SK-N-SH (cell line): ENCODE data around the gene ARMH2. TPM values are rescaled to one million over a fixed set of nuclear protein-coding genes. Genes with fewer than 3 reads are reported as not detected.
A peak's percentile ranks its signal among the peaks of the same experiment; 100 is the strongest.

Experiments
- CTCF ChIA-PET: fragments of 300-600, 350-600 bp; formaldehyde crosslinking; extraction: SDS; loops from one replicate; lab custom pipeline; 2021; lab: Yijun Ruan, JAX
- POLR2A ChIA-PET: fragments of 350-600 bp; sonication (Branson Sonifier 250); formaldehyde crosslinking; extraction: SDS; loops from one replicate; lab custom pipeline; 2020; ENCODE audit warnings: antibody characterized with exemption, inconsistent platforms; lab: Yijun Ruan, JAX
- DNase-seq: peaks from one replicate; pipeline ENCODE4 v3.0.0; 2012
- H2AFZ ChIP-seq: fragments of 200-600 bp; sonication (generic); 2 replicates; pipeline ENCODE4 v1.8.1; 2016; ENCODE audit warnings: antibody characterized with exemption, mild to moderate bottlenecking, low read depth
- H3F3A ChIP-seq: fragments of 200-600 bp; sonication (generic); replicated peaks from 2 replicates; pipeline ENCODE3; 2016; ENCODE audit warnings: antibody characterized with exemption, mild to moderate bottlenecking; ENCODE audit not compliant: insufficient read depth
- H3K27ac ChIP-seq, 2 experiments: fragments of 200-500 bp in 1 of 2; fragments of 200-600 bp in 1 of 2; sonication (Bioruptor generic) in 1 of 2; sonication (generic), shearing (Covaris generic) in 1 of 2; 2 replicates each; pipeline versions ENCODE4 v1.5.1 to v1.6.1; 2014 to 2016; ENCODE audit warnings: low read depth in 2 of 2, inconsistent platforms in 1 of 2, low read length in 1 of 2, mild to moderate bottlenecking in 1 of 2, mixed read lengths in 1 of 2
- H3K27me3 ChIP-seq: fragments of 200-600 bp; sonication (generic), shearing (Covaris generic); 2 replicates; pipeline ENCODE4 v1.6.1; 2016; ENCODE audit warnings: mixed run types; ENCODE audit not compliant: insufficient read depth
- H3K36me3 ChIP-seq, 2 experiments: fragments of 200-500 bp in 1 of 2; fragments of 200-600 bp in 1 of 2; sonication (Bioruptor generic) in 1 of 2; sonication (generic) in 1 of 2; replicated peaks in 1 of 2; 2 replicates each; pipeline versions ENCODE3 to v1.5.1; 2014 to 2016; ENCODE audit warnings: low read length in 1 of 2, mild to moderate bottlenecking in 1 of 2; ENCODE audit not compliant: insufficient read depth in 2 of 2, control insufficient read depth in 1 of 2
- H3K4me1 ChIP-seq, 2 experiments: fragments of 200-500 bp in 1 of 2; fragments of 200-600 bp in 1 of 2; sonication (Bioruptor generic) in 1 of 2; sonication (generic), shearing (Covaris generic) in 1 of 2; 2 replicates each; pipeline versions ENCODE4 v1.5.1 to v1.6.1; 2014 to 2016; ENCODE audit warnings: low read depth in 1 of 2, low read length in 1 of 2, mixed run types in 1 of 2; ENCODE audit not compliant: insufficient read depth in 2 of 2, control insufficient read depth in 1 of 2
- H3K4me2 ChIP-seq: fragments of 200-600 bp; sonication (generic), shearing (Covaris generic); 2 replicates; pipeline ENCODE4 v1.6.1; 2017; ENCODE audit warnings: mixed run types
- H3K4me3 ChIP-seq, 2 experiments: fragments of 200-500 bp in 1 of 2; fragments of 200-600 bp in 1 of 2; sonication (Bioruptor generic) in 1 of 2; sonication (generic), shearing (Covaris generic) in 1 of 2; 2 replicates each; pipeline versions ENCODE4 v1.5.1 to v1.8.1; 2014 to 2016; ENCODE audit warnings: low read depth in 2 of 2, inconsistent platforms in 1 of 2, low read length in 1 of 2, mild to moderate bottlenecking in 1 of 2, mixed read lengths in 1 of 2, moderate library complexity in 1 of 2
- H3K79me2 ChIP-seq: fragments of 200-600 bp; sonication (generic); 2 replicates; pipeline ENCODE4 v1.8.1; 2017; ENCODE audit warnings: mild to moderate bottlenecking; ENCODE audit not compliant: insufficient read depth
- H3K9ac ChIP-seq: fragments of 200-600 bp; sonication (generic); 2 replicates; pipeline ENCODE4 v1.6.1; 2017; ENCODE audit warnings: mixed run types
- H3K9me2 ChIP-seq: fragments of 200-600 bp; sonication (generic); 2 replicates; pipeline ENCODE4 v1.6.1; 2017; ENCODE audit warnings: mixed run types
- H3K9me3 ChIP-seq: fragments of 200-600 bp; sonication (generic); 2 replicates; pipeline ENCODE4 v1.6.1; 2017; ENCODE audit warnings: mixed run types, mild to moderate bottlenecking, moderate library complexity
- H4K20me1 ChIP-seq: fragments of 200-600 bp; sonication (generic); 2 replicates; pipeline ENCODE4 v1.6.1; 2017; ENCODE audit warnings: mild to moderate bottlenecking, mixed run types; ENCODE audit not compliant: insufficient read depth
- ELF1 ChIP-seq: IDR thresholded peaks from 2 replicates; pipeline ENCODE4 v1.4.0; 2012
- EP300 ChIP-seq, 2 experiments: IDR thresholded peaks; 2 replicates each; pipeline versions ENCODE4 v1.4.0 to v1.6.1; 2012; ENCODE audit warnings: borderline replicate concordance in 1 of 2, low read depth in 1 of 2, low read length in 1 of 2
- EZH2phosphoT487 ChIP-seq: fragments of 200-600 bp; sonication (generic); IDR thresholded peaks from 2 replicates; pipeline ENCODE4 v1.6.1; 2017; ENCODE audit warnings: low read depth, mixed run types, mild to moderate bottlenecking, antibody characterized with exemption, moderate library complexity, borderline replicate concordance
- FOXJ3 ChIP-seq: sonication (generic); formaldehyde crosslinking; IDR thresholded peaks from 2 replicates; pipeline ENCODE4 v1.5.1; 2020; ENCODE audit warnings: mild to moderate bottlenecking, missing genetic modification reagents
- FOXM1 ChIP-seq: IDR thresholded peaks from 2 replicates; pipeline ENCODE4 v1.4.0; 2012; ENCODE audit warnings: low read depth, mild to moderate bottlenecking
- GABPA ChIP-seq: IDR thresholded peaks from 2 replicates; pipeline ENCODE4 v1.4.0; 2012; ENCODE audit warnings: low read depth, mild to moderate bottlenecking
- GATA2 ChIP-seq: sonication (generic); formaldehyde crosslinking; IDR thresholded peaks from 2 replicates; pipeline ENCODE4 v1.5.0; 2020; ENCODE audit warnings: mild to moderate bottlenecking, missing genetic modification reagents
- JUND ChIP-seq: IDR thresholded peaks from 2 replicates; pipeline ENCODE4 v1.4.0; 2012
- POLR2AphosphoS5 ChIP-seq: IDR thresholded peaks from 2 replicates; pipeline ENCODE4 v1.6.1; 2012; ENCODE audit warnings: low read depth, low read length
- RAD21 ChIP-seq: IDR thresholded peaks from 2 replicates; pipeline ENCODE4 v1.6.1; 2012; ENCODE audit warnings: mild to moderate bottlenecking, low read length
- RFX5 ChIP-seq: IDR thresholded peaks from 2 replicates; pipeline ENCODE4 v1.6.1; 2012; ENCODE audit warnings: mild to moderate bottlenecking, improper control_type of control experiment, low read length
- RXRA ChIP-seq: IDR thresholded peaks from 2 replicates; pipeline ENCODE4 v1.4.0; 2012; ENCODE audit warnings: low read depth, mild to moderate bottlenecking, borderline replicate concordance
- SIN3A ChIP-seq: IDR thresholded peaks from 2 replicates; pipeline ENCODE4 v1.6.1; 2012; ENCODE audit warnings: low read depth, mild to moderate bottlenecking, low read length, moderate library complexity, borderline replicate concordance
- TCF12 ChIP-seq: IDR thresholded peaks from 2 replicates; pipeline ENCODE4 v1.4.0; 2012
- YY1 ChIP-seq: IDR thresholded peaks from 2 replicates; pipeline ENCODE4 v1.4.0; 2012; ENCODE audit warnings: low read depth, mild to moderate bottlenecking
- WGBS: methylation state at CpG from one replicate; pipeline ENCODE4 v1.1.6; 2017; ENCODE audit warnings: low lambda C conversion rate; 5-methylcytosine and 5-hydroxymethylcytosine counted together
- polyA plus RNA-seq, 3 experiments: library from polyadenylated mRNA; depleted of rRNA; stranded (reverse); fragments of >200 nt; gene quantifications; 2 replicates each; pipeline ENCODE4 v1.2.3, GENCODE V29; 2012
- TF ChIP-seq, protein P1 (sequence below): IDR thresholded peaks from 2 replicates; pipeline ENCODE4; 2012
- TF ChIP-seq, protein P2 (sequence below): IDR thresholded peaks from 2 replicates; pipeline ENCODE4 v1.4.0; 2012; ENCODE audit warnings: low read depth

The ARMH2 gene
- polyA plus RNA-seq, 1 of the 3 experiments (the other 2 are of a cell fraction), result not detected

DNA sequence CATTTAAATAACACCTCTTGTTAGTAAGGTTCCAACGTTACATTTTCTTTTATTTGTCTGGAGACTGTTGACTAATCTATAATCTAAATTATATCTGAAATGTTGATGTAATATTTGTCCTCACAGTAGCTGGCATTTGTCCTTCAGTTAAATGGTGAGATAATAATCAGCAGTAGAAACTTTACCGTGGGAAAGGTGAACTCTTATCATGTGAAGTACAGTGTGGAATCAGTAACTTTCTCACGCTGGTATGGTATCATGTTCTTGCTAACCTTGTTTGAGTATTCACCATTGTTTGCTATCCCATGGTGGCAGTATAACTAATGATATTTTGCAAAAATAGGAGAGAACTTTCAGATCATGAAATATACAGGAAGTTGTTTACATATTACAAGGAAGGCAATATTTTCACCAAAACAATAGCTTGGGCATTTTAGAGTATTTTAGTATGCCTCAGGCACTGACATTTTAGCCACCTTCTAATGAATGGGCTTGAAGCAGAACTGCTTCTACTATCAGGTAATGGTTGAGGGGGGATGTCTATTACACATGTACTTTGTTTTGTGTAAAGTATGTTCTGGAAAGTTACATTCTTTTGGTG, 19.2 kb downstream of the ARMH2 start (continued):
- TF ChIP-seq RAD21, result no peak

DNA sequence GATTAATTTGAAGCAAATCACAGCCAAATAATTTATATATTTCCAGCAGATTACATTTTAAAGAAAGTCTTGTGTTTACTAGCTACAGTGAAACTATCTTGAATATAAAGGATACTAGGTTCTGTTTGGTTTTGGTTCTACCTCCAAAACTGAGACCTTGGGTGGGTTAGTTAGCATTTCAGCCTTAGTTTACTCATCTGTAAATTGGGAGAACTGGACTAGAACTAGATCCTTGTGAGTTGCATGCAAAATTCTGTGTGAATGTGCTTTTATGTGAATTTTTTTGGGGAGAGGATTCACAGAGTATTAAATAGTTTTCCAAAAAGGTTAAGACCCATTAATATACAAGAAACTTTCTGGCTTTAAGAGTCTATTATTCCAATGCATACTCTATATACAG, 19.8 kb downstream of the ARMH2 start:
- Histone ChIP-seq H3K36me3 (peaks cover 37 to 42% of the 10 kb centered on the region in 2 experiments), H3K4me3 (no peak overlapping the region), H3K27me3 (no peaks in the 10 kb centered on the region), H2AFZ (no peak overlapping the region), H3K9me2 (no peaks in the 10 kb centered on the region), H3K27ac (no peak overlapping the region), H3K9ac (no peak overlapping the region), H3K9me3 (no peaks in the 10 kb centered on the region), H3K4me2 (no peak overlapping the region; the same call in 1 of the 2 replicates), H3K79me2 (peaks cover 68% of the 10 kb centered on the region), H4K20me1 (peaks cover 12% of the 10 kb centered on the region; the same call in 1 of the 2 replicates), H3F3A (peaks cover 9% of the 10 kb centered on the region), H3K4me1 (peaks cover 11 to 13% of the 10 kb centered on the region in 2 experiments; a peak in 3 of 4 replicates)
- CTCF ChIA-PET, result interaction anchor here (0.9 to 1.3 kb wide), 3 partner anchors 9 to 293 kb away, joined by 3 read pairs; no protein-coding TSS in a partner anchor
- POLR2A ChIA-PET, result no interaction called here
- no peak for DNase-seq
- TF ChIP-seq EP300 (IDR thresholded peaks at IDR 0.05; ENCODE audit: borderline replicate concordance in 1 of 2, low read depth in 1 of 2, low read length in 1 of 2) (no peak), FOXM1 (no peak), POLR2AphosphoS5 (no peak), YY1 (no peak), RAD21 (no peak), ELF1 (no peak), TCF12 (no peak), SIN3A (no peak), EZH2phosphoT487 (no peak), JUND (no peak), GABPA (no peak)
- TF ChIP-seq, protein P1, sequence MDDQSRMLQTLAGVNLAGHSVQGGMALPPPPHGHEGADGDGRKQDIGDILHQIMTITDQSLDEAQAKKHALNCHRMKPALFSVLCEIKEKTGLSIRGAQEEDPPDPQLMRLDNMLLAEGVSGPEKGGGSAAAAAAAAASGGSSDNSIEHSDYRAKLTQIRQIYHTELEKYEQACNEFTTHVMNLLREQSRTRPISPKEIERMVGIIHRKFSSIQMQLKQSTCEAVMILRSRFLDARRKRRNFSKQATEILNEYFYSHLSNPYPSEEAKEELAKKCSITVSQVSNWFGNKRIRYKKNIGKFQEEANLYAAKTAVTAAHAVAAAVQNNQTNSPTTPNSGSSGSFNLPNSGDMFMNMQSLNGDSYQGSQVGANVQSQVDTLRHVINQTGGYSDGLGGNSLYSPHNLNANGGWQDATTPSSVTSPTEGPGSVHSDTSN, result no peak

DNA sequence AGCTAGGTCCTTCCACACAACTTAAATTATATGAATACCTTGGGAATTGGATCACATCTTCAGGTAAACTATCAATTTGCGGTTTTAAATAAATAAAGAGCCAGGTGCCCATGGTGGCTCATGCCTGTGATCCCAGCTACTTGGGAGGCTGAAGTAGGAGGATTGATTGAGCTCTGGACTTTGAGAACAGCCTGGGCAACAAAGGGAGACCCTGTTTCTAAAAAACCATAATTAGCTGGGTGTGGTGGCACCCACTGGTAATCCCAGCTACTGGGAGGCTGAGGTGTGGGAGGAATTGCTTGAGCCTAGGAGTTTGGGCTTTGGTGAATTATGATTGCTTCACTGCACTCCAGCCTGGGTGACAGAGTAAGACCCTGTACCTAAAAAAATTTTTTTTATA, 20.6 kb downstream of the ARMH2 start:
- DNase-seq, result no peak
- H3K79me2 ChIP-seq, result peaks cover 68% of the 10 kb centered on the region
- H3K4me2 ChIP-seq, result 0 out of 2 replicates have a peak overlapping the region, but pooled peaks have one; percentile 83
- no peaks in the 10 kb centered on the region for H3K27me3 ChIP-seq
- no peak overlapping the region for H3K4me3 ChIP-seq
- peaks cover 12% of the 10 kb centered on the region; the same call in 1 of the 2 replicates for H4K20me1 ChIP-seq
- H2AFZ ChIP-seq, result no peak overlapping the region
- no peaks in the 10 kb centered on the region for H3K9me2 ChIP-seq
- WGBS, result 44% methylated on average over 1 of the region's 1 CpG
- POLR2A ChIA-PET, result no interaction called here
- H3K4me1 ChIP-seq, result peaks cover 11 to 13% of the 10 kb centered on the region in 2 experiments; a peak in 3 of 4 replicates
- H3K27ac ChIP-seq, result no peak overlapping the region
- no peak overlapping the region for H3K9ac ChIP-seq
- CTCF ChIA-PET, result interaction anchor here (0.9 to 1.2 kb wide), 3 partner anchors 10 to 293 kb away, joined by 3 read pairs; no protein-coding TSS in a partner anchor
- peaks cover 30 to 37% of the 10 kb centered on the region in 2 experiments for H3K36me3 ChIP-seq
- TF ChIP-seq RXRA (no peak), EP300 (IDR thresholded peaks at IDR 0.05; ENCODE audit: borderline replicate concordance in 1 of 2, low read depth in 1 of 2, low read length in 1 of 2) (no peak), RFX5 (no peak), GATA2 (CRISPR knock-in tag) (no peak), POLR2AphosphoS5 (no peak), YY1 (no peak), FOXJ3 (CRISPR knock-in tag) (no peak), SIN3A (no peak)
- TF ChIP-seq, protein P2, sequence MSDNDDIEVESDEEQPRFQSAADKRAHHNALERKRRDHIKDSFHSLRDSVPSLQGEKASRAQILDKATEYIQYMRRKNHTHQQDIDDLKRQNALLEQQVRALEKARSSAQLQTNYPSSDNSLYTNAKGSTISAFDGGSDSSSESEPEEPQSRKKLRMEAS, result no peak
- H3F3A ChIP-seq, result peaks cover 9% of the 10 kb centered on the region
- H3K9me3 ChIP-seq, result no peaks in the 10 kb centered on the region
